CD4-positive, alpha-beta T cell treated with Interleukin-6 at 100 ng/mL for 8 hours (primary cell): Measurements from ENCODE around the gene HPSE2.

Source experiments
- DNase-seq: peaks from one replicate; pipeline ENCODE4 v3.0.0-alpha.2; 2020; ENCODE audit warnings: mixed read lengths, low spot score

The HPSE2 gene

GRCh38 chr10:98833542-98833941 lies 402.1 kb downstream of the HPSE2 start:
- no peak for DNase-seq

- DNase-seq = no peak
Measured at GRCh38 chr10:98832738-98833137, 402.9 kb downstream of the HPSE2 start.

GRCh38 chr10:98832196-98832595 lies 403.5 kb downstream of the HPSE2 start:
- DNase-seq = no peak

- no peak for DNase-seq
Measured at GRCh38 chr10:98831391-98831790, 404.3 kb downstream of the HPSE2 start.

- no peak for DNase-seq
Measured at GRCh38 chr10:98825741-98826140, 409.9 kb downstream of the HPSE2 start.

- DNase-seq = no peak
Measured at GRCh38 chr10:98817396-98817795, 418.3 kb downstream of the HPSE2 start.

- no peak for DNase-seq
Measured at GRCh38 chr10:98815039-98815885, 420.4 kb downstream of the HPSE2 start.

- DNase-seq = no peak
Measured at GRCh38 chr10:98814470-98814869, 421.2 kb downstream of the HPSE2 start.

GRCh38 chr10:98808282-98808892 lies 427.3 kb downstream of the HPSE2 start:
- DNase-seq = no peak

- DNase-seq = no peak
Measured at GRCh38 chr10:98800263-98800662, 435.4 kb downstream of the HPSE2 start.

- no peak for DNase-seq
Measured at GRCh38 chr10:98795467-98795866, 440.2 kb downstream of the HPSE2 start.

GRCh38 chr10:98790817-98791216 lies 444.8 kb downstream of the HPSE2 start:
- no peak for DNase-seq

GRCh38 chr10:98778277-98778759 lies 457.3 kb downstream of the HPSE2 start:
- DNase-seq = no peak

GRCh38 chr10:98758463-98758862 lies 477.2 kb downstream of the HPSE2 start:
- no peak for DNase-seq

- DNase-seq = no peak
Measured at GRCh38 chr10:98748298-98748697, 487.4 kb downstream of the HPSE2 start.

GRCh38 chr10:98745645-98746044 lies 490.0 kb downstream of the HPSE2 start:
- DNase-seq = no peak

GRCh38 chr10:98720551-98720950 lies 515.1 kb downstream of the HPSE2 start:
- DNase-seq = no peak

- no peak for DNase-seq
Measured at GRCh38 chr10:98713586-98713985, 522.1 kb downstream of the HPSE2 start.

GRCh38 chr10:98696516-98696915 lies 539.1 kb downstream of the HPSE2 start:
- no peak for DNase-seq

- no peak for DNase-seq
Measured at GRCh38 chr10:98694883-98695282, 540.8 kb downstream of the HPSE2 start.

GRCh38 chr10:98694014-98694413 lies 541.6 kb downstream of the HPSE2 start:
- DNase-seq = no peak

- DNase-seq = no peak
Measured at GRCh38 chr10:98687685-98688084, 548.0 kb downstream of the HPSE2 start.
